Fibroblast of skin of right quadriceps (primary cell): ENCODE measurements around the gene PIR.

Experiments used
- DNase-seq: peaks from one replicate; pipeline ENCODE4 v3.0.0-alpha.2; 2013

PIR gene

DNA sequence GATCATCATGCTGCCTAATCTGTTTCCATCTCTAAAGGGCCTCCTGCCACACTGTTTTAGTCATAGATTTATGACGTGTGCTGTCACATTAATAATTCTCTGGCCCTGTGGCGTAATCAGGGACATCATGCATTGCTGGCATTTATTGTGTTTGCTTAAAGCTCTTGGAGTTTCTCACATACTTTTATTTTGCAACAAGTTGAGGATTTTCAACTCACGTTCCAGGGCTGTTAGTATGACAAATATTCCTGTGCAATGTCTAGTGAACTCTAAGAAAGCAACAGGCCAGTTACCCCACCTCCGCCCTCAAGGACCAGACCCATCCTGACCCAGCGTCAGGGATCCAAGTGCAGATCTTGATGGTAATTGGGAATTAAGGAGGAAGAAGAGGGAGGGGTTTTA, 150.1 kb downstream of the PIR start:
- DNase-seq: peak; percentile 46

DNA sequence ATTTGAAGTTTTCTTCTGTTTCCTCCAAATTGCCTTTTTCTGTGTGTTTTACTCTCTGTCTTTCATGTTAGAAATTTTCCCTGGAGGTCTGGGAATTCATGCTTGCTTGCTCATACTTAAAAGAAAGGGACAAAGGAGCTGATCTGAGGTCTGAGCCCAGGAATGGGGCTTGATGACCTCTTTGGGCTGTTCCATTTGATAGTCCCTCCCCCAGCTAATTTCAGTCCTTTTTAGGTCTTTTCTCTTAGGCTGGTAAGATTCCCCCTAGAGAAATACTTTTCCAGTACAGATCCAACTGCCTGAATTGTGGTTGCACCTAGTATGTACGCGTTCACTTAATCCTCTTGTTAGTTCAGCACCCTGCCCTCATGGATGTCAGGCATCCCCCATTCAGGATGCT, 152.3 kb downstream of the PIR start:
- DNase-seq: no peak

- peak; percentile 46 for DNase-seq
These were observed 157.1 kb downstream of the PIR start for GRCh38 chrX:15336023-15336413.

- DNase-seq: peak; percentile 96
These were observed 157.8 kb downstream of the PIR start, which contains the start of gene PIGA for GRCh38 chrX:15335135-15336022. PIGA (minus strand) TSS chrX:15335523; CDS start chrX:15331930, 3,593 bp downstream.
